Measurements from ENCODE around the gene TADA2B. TPM values are rescaled to one million over a fixed set of nuclear protein-coding genes. Genes with fewer than 3 reads are reported as not detected.

Gene TADA2B
- total RNA-seq, 3 donors from 2014 or later (not counting 1 experiment from before 2014, with no cell fraction given): 22.7 to 36.3 (median 35.9) TPM

- H3K4me3 Mint-ChIP-seq: no peak overlapping the region
- H3K27me3 Mint-ChIP-seq (ENCODE audit: low read depth in 2 of 2): no peaks in the 10 kb centered on the region
- Histone ChIP-seq H3K27me3 (ENCODE audit: control insufficient read depth, insufficient read depth, low read length) (no peaks in the 10 kb centered on the region), H3K9me3 (ENCODE audit: control insufficient read depth, insufficient read depth, low read length) (no peaks in the 10 kb centered on the region), H3K4me1 (ENCODE audit: control insufficient read depth, insufficient read depth, low read length) (no peaks in the 10 kb centered on the region), H3K27ac (ENCODE audit: low read length) (no peak overlapping the region), H3K36me3 (ENCODE audit: control insufficient read depth, insufficient read depth, low read length) (peaks cover 65% of the 10 kb centered on the region), H3K4me3 (ENCODE audit: low read length) (no peak overlapping the region)
- no peak for ATAC-seq
- H3K9me3 Mint-ChIP-seq: no peaks in the 10 kb centered on the region
- DNase-seq: no peak
- intact Hi-C loops (cut with micrococcal nuclease): no loop called here
- H3K36me3 Mint-ChIP-seq: peaks cover 11% of the 10 kb centered on the region
- 88% methylated on average over 9 of the region's 11 CpGs for WGBS (ENCODE audit: insufficient coverage)
- H3K4me1 Mint-ChIP-seq: peaks cover 0 to 4% of the 10 kb centered on the region in 2 donors
- H3K27ac Mint-ChIP-seq: no peak overlapping the region
- TF ChIP-seq, protein P1, sequence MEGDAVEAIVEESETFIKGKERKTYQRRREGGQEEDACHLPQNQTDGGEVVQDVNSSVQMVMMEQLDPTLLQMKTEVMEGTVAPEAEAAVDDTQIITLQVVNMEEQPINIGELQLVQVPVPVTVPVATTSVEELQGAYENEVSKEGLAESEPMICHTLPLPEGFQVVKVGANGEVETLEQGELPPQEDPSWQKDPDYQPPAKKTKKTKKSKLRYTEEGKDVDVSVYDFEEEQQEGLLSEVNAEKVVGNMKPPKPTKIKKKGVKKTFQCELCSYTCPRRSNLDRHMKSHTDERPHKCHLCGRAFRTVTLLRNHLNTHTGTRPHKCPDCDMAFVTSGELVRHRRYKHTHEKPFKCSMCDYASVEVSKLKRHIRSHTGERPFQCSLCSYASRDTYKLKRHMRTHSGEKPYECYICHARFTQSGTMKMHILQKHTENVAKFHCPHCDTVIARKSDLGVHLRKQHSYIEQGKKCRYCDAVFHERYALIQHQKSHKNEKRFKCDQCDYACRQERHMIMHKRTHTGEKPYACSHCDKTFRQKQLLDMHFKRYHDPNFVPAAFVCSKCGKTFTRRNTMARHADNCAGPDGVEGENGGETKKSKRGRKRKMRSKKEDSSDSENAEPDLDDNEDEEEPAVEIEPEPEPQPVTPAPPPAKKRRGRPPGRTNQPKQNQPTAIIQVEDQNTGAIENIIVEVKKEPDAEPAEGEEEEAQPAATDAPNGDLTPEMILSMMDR (IDR thresholded peaks at IDR 0.05): no peak
Observed at GRCh38 chr4:7003176-7003878, 39.8 kb upstream of the TADA2B start.

GRCh38 chr4:7003879-7004240 lies 39.3 kb upstream of the TADA2B start:
- Histone ChIP-seq H3K27me3 (ENCODE audit: control insufficient read depth, insufficient read depth, low read length) (no peaks in the 10 kb centered on the region), H3K9me3 (ENCODE audit: control insufficient read depth, insufficient read depth, low read length) (no peaks in the 10 kb centered on the region), H3K4me1 (ENCODE audit: control insufficient read depth, insufficient read depth, low read length) (no peaks in the 10 kb centered on the region), H3K36me3 (ENCODE audit: control insufficient read depth, insufficient read depth, low read length) (peaks cover 62% of the 10 kb centered on the region), H3K4me3 (ENCODE audit: low read length) (no peak overlapping the region), H3K27ac (ENCODE audit: low read length) (no peak overlapping the region)
- intact Hi-C loops (cut with micrococcal nuclease): no loop called here
- H3K4me3 Mint-ChIP-seq: no peak overlapping the region
- H3K27ac Mint-ChIP-seq: no peak overlapping the region
- H3K27me3 Mint-ChIP-seq (ENCODE audit: low read depth in 2 of 2): no peaks in the 10 kb centered on the region
- H3K9me3 Mint-ChIP-seq: no peaks in the 10 kb centered on the region
- peaks cover 11% of the 10 kb centered on the region for H3K36me3 Mint-ChIP-seq
- DNase-seq (no peak), ATAC-seq (no peak)
- WGBS (ENCODE audit: insufficient coverage): 94% methylated on average over 8 of the region's 8 CpGs
- peaks cover 0 to 4% of the 10 kb centered on the region in 2 donors for H3K4me1 Mint-ChIP-seq
- TF ChIP-seq, protein P1 (IDR thresholded peaks at IDR 0.05): no peak

GRCh38 chr4:7004331-7004730 lies 38.8 kb upstream of the TADA2B start:
- ATAC-seq: no peak
- TF ChIP-seq, protein P1 (IDR thresholded peaks at IDR 0.05): no peak

GRCh38 chr4:7005571-7005970 lies 37.6 kb upstream of the TADA2B start:
- no peaks in the 10 kb centered on the region for H3K4me1 Mint-ChIP-seq
- no peak for DNase-seq
- no peak overlapping the region for H3K4me3 Mint-ChIP-seq
- 97% methylated on average over 4 of the region's 4 CpGs for WGBS (ENCODE audit: insufficient coverage)
- peaks cover 61% of the 10 kb centered on the region for H3K36me3 ChIP-seq (ENCODE audit: control insufficient read depth, insufficient read depth, low read length)
- ATAC-seq: no peak
- no peaks in the 10 kb centered on the region for H3K27me3 ChIP-seq (ENCODE audit: control insufficient read depth, insufficient read depth, low read length)
- TF ChIP-seq, protein P1 (IDR thresholded peaks at IDR 0.05): no peak
- H3K4me1 ChIP-seq (ENCODE audit: control insufficient read depth, insufficient read depth, low read length): no peaks in the 10 kb centered on the region
- H3K9me3 ChIP-seq (ENCODE audit: control insufficient read depth, insufficient read depth, low read length): no peaks in the 10 kb centered on the region
- H3K36me3 Mint-ChIP-seq: peaks cover 11% of the 10 kb centered on the region
- no peaks in the 10 kb centered on the region for H3K27me3 Mint-ChIP-seq (ENCODE audit: low read depth in 2 of 2)
- H3K4me3 ChIP-seq (ENCODE audit: low read length): no peak overlapping the region
- no peaks in the 10 kb centered on the region for H3K9me3 Mint-ChIP-seq
- H3K27ac Mint-ChIP-seq: no peak overlapping the region
- H3K27ac ChIP-seq (ENCODE audit: low read length): no peak overlapping the region
- intact Hi-C loops (cut with micrococcal nuclease): no loop called here

More at GRCh38 chr4:7004331-7004730, 38.8 kb upstream of the TADA2B start:
- no peak for DNase-seq
- H3K27ac Mint-ChIP-seq: no peak overlapping the region
- H3K9me3 ChIP-seq (ENCODE audit: control insufficient read depth, insufficient read depth, low read length): no peaks in the 10 kb centered on the region
- intact Hi-C loops (cut with micrococcal nuclease): no loop called here
- 97% methylated on average over 4 of the region's 4 CpGs for WGBS (ENCODE audit: insufficient coverage)
- H3K9me3 Mint-ChIP-seq: no peaks in the 10 kb centered on the region
- peaks cover 0 to 1% of the 10 kb centered on the region in 2 donors for H3K4me1 Mint-ChIP-seq
- no peak overlapping the region for H3K4me3 Mint-ChIP-seq
- H3K36me3 ChIP-seq (ENCODE audit: control insufficient read depth, insufficient read depth, low read length): peaks cover 62% of the 10 kb centered on the region
- H3K27ac ChIP-seq (ENCODE audit: low read length): no peak overlapping the region
- peaks cover 11% of the 10 kb centered on the region for H3K36me3 Mint-ChIP-seq
- no peaks in the 10 kb centered on the region for H3K27me3 ChIP-seq (ENCODE audit: control insufficient read depth, insufficient read depth, low read length)
- no peak overlapping the region for H3K4me3 ChIP-seq (ENCODE audit: low read length)
- H3K4me1 ChIP-seq (ENCODE audit: control insufficient read depth, insufficient read depth, low read length): no peaks in the 10 kb centered on the region
- H3K27me3 Mint-ChIP-seq (ENCODE audit: low read depth in 2 of 2): no peaks in the 10 kb centered on the region
